Upper lobe of left lung (tissue), 4 donors: Measurements from ENCODE around the gene PKIG.

ENCODE experiments used
- CTCF ChIP-seq, 6 experiments: fragments of 450-650 bp in 4 of 6; fragments of 200-600 bp in 2 of 6; sonication (generic) in 2 of 6; IDR thresholded peaks; one replicate each; pipeline ENCODE4 v1.5.1; 2016 to 2019; ENCODE audit warnings: antibody characterized with exemption in 6 of 6
- EP300 ChIP-seq, 4 donors: sonication (generic); formaldehyde crosslinking; IDR thresholded peaks; one replicate each; pipeline ENCODE4 v1.5.1; 2017; ENCODE audit warnings: antibody characterized with exemption in 4 of 4, control low read depth in 2 of 4
- POLR2A ChIP-seq, 4 donors: fragments of 450-650 bp; IDR thresholded peaks; one replicate each; pipeline ENCODE4 v1.5.1; 2016 to 2017; ENCODE audit warnings: antibody characterized with exemption in 4 of 4, mild to moderate bottlenecking in 2 of 4

GRCh38 chr20:44643596-44644229, 61.3 kb downstream of the PKIG start:
- TF ChIP-seq CTCF (IDR thresholded peaks at IDR 0.05) (no peak), POLR2A (IDR thresholded peaks at IDR 0.05) (no peak), EP300 (IDR thresholded peaks at IDR 0.05) (peak in 2 of 4 donors; percentile 27 to 77)
